Colonic mucosa (tissue), 4 donors: ENCODE measurements around the gene CMC2. TPM values are rescaled to one million over a fixed set of nuclear protein-coding genes. Genes with fewer than 3 reads are reported as not detected.

Source experiments
- DNase-seq: peaks from one replicate; pipeline ENCODE4 v3.0.0-alpha.2; 2020
- H3K27ac ChIP-seq: fragments of 200-600 bp; one replicate; pipeline ENCODE4 v1.8.0; 2021
- H3K27me3 ChIP-seq: fragments of 200-600 bp; one replicate; pipeline ENCODE4 v1.8.0; 2021
- H3K36me3 ChIP-seq: fragments of 200-600 bp; one replicate; pipeline ENCODE4 v1.8.0; 2021
- H3K4me1 ChIP-seq: fragments of 200-600 bp; one replicate; pipeline ENCODE4 v1.8.0; 2021; ENCODE audit warnings: mild to moderate bottlenecking
- H3K4me3 ChIP-seq: fragments of 200-600 bp; one replicate; pipeline ENCODE4 v1.8.0; 2021
- H3K9ac ChIP-seq, 2 donors: one replicate each; pipeline ENCODE4 v1.7.0; 2013; ENCODE audit warnings: control low read depth in 2 of 2, low read depth in 2 of 2, low read length in 2 of 2
- H3K9me3 ChIP-seq: fragments of 200-600 bp; one replicate; pipeline ENCODE4 v1.8.0; 2021
- intact Hi-C: fragments of 100-400 bp; cut with DNase I; formaldehyde crosslinking; loops from one replicate; pipeline ENCODE4 v1.14.1; 2022
- total RNA-seq, 2 donors: library from RNA; stranded (reverse); fragmentation: NEBNext Ultra II Directional in 1 of 2; extraction: Animal tissue kit (Norgen Biotek cat#: 25700) in 1 of 2; gene quantifications; one replicate each; pipeline ENCODE4 v1.2.1, GENCODE V29; 2021
- TF ChIP-seq, protein P1 (sequence below): fragments of 200-600 bp; IDR thresholded peaks from one replicate; pipeline ENCODE4 v1.8.0; 2022; ENCODE audit warnings: antibody characterized with exemption, mild to moderate bottlenecking
- donor health status: healthy.
- donor health status: DM: no; HTN: no; CAD: no.
- donor health status: DM: no; HTN: no; CAD: no.

CMC2 gene
- total RNA-seq, 2 donors from 2014 or later: 59.4 to 81.6 TPM

GRCh38 chr16:81001330-81001729 lies 5.4 kb downstream of the CMC2 start:
- peaks cover 5% of the 10 kb centered on the region for H3K4me1 ChIP-seq
- H3K36me3 ChIP-seq: no peaks in the 10 kb centered on the region
- no peaks in the 10 kb centered on the region for H3K9me3 ChIP-seq
- H3K4me3 ChIP-seq: no peak overlapping the region
- intact Hi-C loops: no loop called here
- no peaks in the 10 kb centered on the region for H3K27me3 ChIP-seq
- TF ChIP-seq, protein P1, sequence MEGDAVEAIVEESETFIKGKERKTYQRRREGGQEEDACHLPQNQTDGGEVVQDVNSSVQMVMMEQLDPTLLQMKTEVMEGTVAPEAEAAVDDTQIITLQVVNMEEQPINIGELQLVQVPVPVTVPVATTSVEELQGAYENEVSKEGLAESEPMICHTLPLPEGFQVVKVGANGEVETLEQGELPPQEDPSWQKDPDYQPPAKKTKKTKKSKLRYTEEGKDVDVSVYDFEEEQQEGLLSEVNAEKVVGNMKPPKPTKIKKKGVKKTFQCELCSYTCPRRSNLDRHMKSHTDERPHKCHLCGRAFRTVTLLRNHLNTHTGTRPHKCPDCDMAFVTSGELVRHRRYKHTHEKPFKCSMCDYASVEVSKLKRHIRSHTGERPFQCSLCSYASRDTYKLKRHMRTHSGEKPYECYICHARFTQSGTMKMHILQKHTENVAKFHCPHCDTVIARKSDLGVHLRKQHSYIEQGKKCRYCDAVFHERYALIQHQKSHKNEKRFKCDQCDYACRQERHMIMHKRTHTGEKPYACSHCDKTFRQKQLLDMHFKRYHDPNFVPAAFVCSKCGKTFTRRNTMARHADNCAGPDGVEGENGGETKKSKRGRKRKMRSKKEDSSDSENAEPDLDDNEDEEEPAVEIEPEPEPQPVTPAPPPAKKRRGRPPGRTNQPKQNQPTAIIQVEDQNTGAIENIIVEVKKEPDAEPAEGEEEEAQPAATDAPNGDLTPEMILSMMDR: no peak
- no peak overlapping the region for H3K27ac ChIP-seq
- no peak overlapping the region for H3K9ac ChIP-seq
- DNase-seq: no peak

DNA sequence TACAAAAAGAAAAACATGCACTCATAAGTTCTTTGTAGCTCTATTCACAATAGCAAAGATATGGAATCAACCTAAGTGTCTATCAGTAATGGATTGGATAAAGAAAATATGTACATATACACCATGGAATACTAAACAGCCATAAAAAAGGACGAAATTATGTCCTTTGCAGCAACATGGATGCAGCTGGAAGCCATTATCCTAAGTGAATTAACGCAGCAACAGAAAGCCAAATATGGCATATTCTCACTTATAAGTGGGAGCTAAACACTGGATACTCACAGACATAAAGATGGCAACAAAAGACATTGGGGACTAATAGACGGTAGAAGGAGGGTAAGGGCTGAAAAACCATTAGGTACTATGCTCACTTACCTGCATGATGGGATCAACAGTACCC lies 5.8 kb downstream of the CMC2 start:
- DNase-seq: no peak
- intact Hi-C loops: no loop called here
- H3K4me3 ChIP-seq: no peak overlapping the region

GRCh38 chr16:80997964-80998620 lies 8.6 kb downstream of the CMC2 start:
- no peaks in the 10 kb centered on the region for H3K4me1 ChIP-seq
- H3K27ac ChIP-seq: peak overlapping the region; percentile 19
- H3K36me3 ChIP-seq: no peaks in the 10 kb centered on the region
- H3K4me3 ChIP-seq: peak overlapping the region; percentile 2
- no peak for DNase-seq
- TF ChIP-seq, protein P1: no peak
- intact Hi-C loops: no loop called here
- H3K9ac ChIP-seq: no peak overlapping the region
- no peaks in the 10 kb centered on the region for H3K9me3 ChIP-seq
- no peaks in the 10 kb centered on the region for H3K27me3 ChIP-seq

More for the DNA sequence above, 5.8 kb downstream of the CMC2 start:
- no peak overlapping the region for H3K27ac ChIP-seq
- no peaks in the 10 kb centered on the region for H3K9me3 ChIP-seq
- H3K4me1 ChIP-seq: peaks cover 5% of the 10 kb centered on the region
- TF ChIP-seq, protein P1: no peak
- H3K27me3 ChIP-seq: no peaks in the 10 kb centered on the region
- H3K36me3 ChIP-seq: no peaks in the 10 kb centered on the region
- no peak overlapping the region for H3K9ac ChIP-seq

DNA sequence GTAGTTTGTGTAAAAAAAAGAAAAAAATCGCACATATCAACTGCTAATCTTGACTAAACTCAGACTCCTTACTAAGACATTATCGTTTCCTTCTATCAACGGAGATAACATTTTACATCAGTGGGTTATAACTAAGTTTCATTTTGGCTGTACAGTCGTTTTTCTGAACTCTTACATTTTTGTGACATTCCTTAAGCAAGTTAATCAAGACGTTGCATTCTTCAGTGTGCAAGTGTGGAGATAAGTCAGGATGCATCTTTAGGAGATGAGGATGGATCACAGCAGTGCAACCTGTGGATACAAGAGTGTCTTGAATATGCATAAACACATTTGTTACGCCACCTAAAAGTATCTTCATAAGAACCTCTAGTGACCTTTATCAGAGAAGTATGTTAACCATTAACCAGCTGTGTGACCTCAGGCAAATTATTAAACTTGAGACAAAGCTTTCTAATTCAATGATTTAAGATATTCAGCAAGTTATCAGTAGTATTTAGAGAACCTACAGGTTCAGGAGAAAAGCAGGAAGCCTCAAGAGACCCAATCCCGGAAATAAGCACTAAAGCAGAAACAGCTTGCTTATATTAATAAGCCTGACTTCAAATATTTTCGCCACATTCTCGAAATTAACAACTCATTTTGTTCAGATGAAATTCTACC lies 9.4 kb downstream of the CMC2 start:
- peak overlapping the region in 1 of 2 donors; percentile 27 for H3K9ac ChIP-seq
- no peak for DNase-seq
- TF ChIP-seq, protein P1: no peak

GRCh38 chr16:80996688-80997138 lies 10.0 kb downstream of the CMC2 start:
- H3K4me3 ChIP-seq: peak overlapping the region; percentile 2
- intact Hi-C loops: no loop called here
- no peaks in the 10 kb centered on the region for H3K9me3 ChIP-seq
- H3K27ac ChIP-seq: peak overlapping the region; percentile 19
- TF ChIP-seq, protein P1: no peak
- no peaks in the 10 kb centered on the region for H3K4me1 ChIP-seq
- no peak for DNase-seq
- H3K27me3 ChIP-seq: no peaks in the 10 kb centered on the region
- H3K9ac ChIP-seq: peak overlapping the region in 1 of 2 donors; percentile 27
- no peaks in the 10 kb centered on the region for H3K36me3 ChIP-seq

More for the DNA sequence above, 9.4 kb downstream of the CMC2 start:
- peak overlapping the region; percentile 2 for H3K4me3 ChIP-seq
- H3K4me1 ChIP-seq: no peaks in the 10 kb centered on the region
- intact Hi-C loops: no loop called here
- no peaks in the 10 kb centered on the region for H3K9me3 ChIP-seq
- peak overlapping the region; percentile 19 for H3K27ac ChIP-seq
- no peaks in the 10 kb centered on the region for H3K36me3 ChIP-seq
- H3K27me3 ChIP-seq: no peaks in the 10 kb centered on the region
